K562 (cell line): ENCODE measurements around the gene THG1L. TPM values are rescaled to one million over a fixed set of nuclear protein-coding genes. Genes with fewer than 3 reads are reported as not detected.

Experiments
- BCLAF1 ChIP-seq, 2 experiments: fragments of 450-650 bp in 1 of 2; IDR thresholded peaks; 2 replicates each; pipeline ENCODE4 v1.6.1; 2011 to 2017; ENCODE audit warnings: low read depth in 2 of 2, antibody characterized with exemption in 1 of 2, borderline replicate concordance in 1 of 2, low read length in 1 of 2, mild to moderate bottlenecking in 1 of 2, mixed read lengths in 1 of 2; ENCODE audit not compliant: control insufficient read depth in 1 of 2
- CBFB ChIP-seq: sonication (generic); formaldehyde crosslinking; IDR thresholded peaks from 2 replicates; pipeline ENCODE4 v1.4.0; 2020; ENCODE audit warnings: mild to moderate bottlenecking, missing genetic modification reagents
- CBX3 ChIP-seq, 2 experiments: IDR thresholded peaks; 1 replicate in 1 of 2; 2 replicates in 1 of 2; pipeline ENCODE4 v1.6.1; 2012; ENCODE audit warnings: inconsistent platforms in 2 of 2, low read length in 2 of 2, borderline replicate concordance in 1 of 2, control low read depth in 1 of 2
- CREB1 ChIP-seq, 2 experiments: sonication (generic) in 1 of 2; formaldehyde crosslinking in 1 of 2; IDR thresholded peaks; 2 replicates each; pipeline versions ENCODE4 v1.6.1 to v1.8.0; 2012 to 2022; ENCODE audit warnings: inconsistent platforms in 1 of 2, mild to moderate bottlenecking in 1 of 2, missing genetic modification reagents in 1 of 2, moderate library complexity in 1 of 2
- DEAF1 ChIP-seq: fragments of 450-650 bp; formaldehyde crosslinking; IDR thresholded peaks from 2 replicates; pipeline ENCODE4 v1.4.0; 2020; ENCODE audit warnings: mild to moderate bottlenecking, moderate library complexity
- GATA2 ChIP-seq: sonication (generic); formaldehyde crosslinking; IDR thresholded peaks from 2 replicates; pipeline ENCODE4 v1.4.0; 2020; ENCODE audit warnings: mild to moderate bottlenecking, missing genetic modification reagents
- IRF2 ChIP-seq: sonication (generic); formaldehyde crosslinking; IDR thresholded peaks from 2 replicates; pipeline ENCODE4 v1.8.1; 2022; ENCODE audit warnings: mild to moderate bottlenecking, missing genetic modification reagents
- JUN ChIP-seq, 2 experiments: sonication (generic) in 1 of 2; formaldehyde crosslinking in 1 of 2; IDR thresholded peaks; 2 replicates each; pipeline versions ENCODE4 v1.6.1 to v1.8.0; 2012 to 2022; ENCODE audit warnings: borderline replicate concordance in 2 of 2, mild to moderate bottlenecking in 2 of 2, improper control_type of control experiment in 1 of 2, low read depth in 1 of 2, low read length in 1 of 2, missing genetic modification reagents in 1 of 2
- KLF1 ChIP-seq: fragments of 450-650 bp; IDR thresholded peaks from 2 replicates; pipeline ENCODE4 v1.6.1; 2016; ENCODE audit warnings: missing genetic modification characterization, missing compliant biosample characterization
- L3MBTL2 ChIP-seq: fragments of 450-650 bp; IDR thresholded peaks from 2 replicates; pipeline ENCODE4 v1.6.1; 2016; ENCODE audit warnings: mild to moderate bottlenecking, moderate library complexity
- MNT ChIP-seq, 2 experiments: fragments of 450-650 bp; conservative IDR thresholded peaks; 2 replicates each; pipeline ENCODE4 v1.6.1; 2017; ENCODE audit warnings: mild to moderate bottlenecking in 2 of 2, moderate library complexity in 2 of 2
- NELFE ChIP-seq: IDR thresholded peaks from 2 replicates; pipeline ENCODE4 v1.6.1; 2011; ENCODE audit warnings: mild to moderate bottlenecking; ENCODE audit not compliant: insufficient read depth, insufficient read length
- NFE2L1 ChIP-seq: fragments of 450-650 bp; IDR thresholded peaks from 2 replicates; pipeline ENCODE4 v1.6.1; 2016; ENCODE audit warnings: missing genetic modification characterization, low read depth, mild to moderate bottlenecking, missing compliant biosample characterization, moderate library complexity, borderline replicate concordance
- RFX1 ChIP-seq: fragments of 450-650 bp; IDR thresholded peaks from 2 replicates; pipeline ENCODE4 v1.6.1; 2016; ENCODE audit warnings: mild to moderate bottlenecking, moderate library complexity
- ZFP1 ChIP-seq: fragments of 450-650 bp; formaldehyde crosslinking; IDR thresholded peaks from 2 replicates; pipeline ENCODE4 v1.4.0; 2020; ENCODE audit warnings: mild to moderate bottlenecking, mixed read lengths
- ZNF124 ChIP-seq: sonication (generic); formaldehyde crosslinking; IDR thresholded peaks from 2 replicates; pipeline ENCODE4 v1.8.1; 2022; ENCODE audit warnings: missing genetic modification reagents
- ZNF143 ChIP-seq: sonication (generic); formaldehyde crosslinking; IDR thresholded peaks from 2 replicates; pipeline ENCODE4 v1.9.0; 2022; ENCODE audit warnings: mild to moderate bottlenecking, missing genetic modification reagents
- ZNF174 ChIP-seq: fragments of 250-450 bp; sonication (Bioruptor Pico); IDR thresholded peaks from 2 replicates; pipeline ENCODE4 v1.4.0; 2020; ENCODE audit warnings: mild to moderate bottlenecking
- ZNF232 ChIP-seq: sonication (generic); formaldehyde crosslinking; IDR thresholded peaks from 2 replicates; pipeline ENCODE4 v1.8.0; 2022; ENCODE audit warnings: mild to moderate bottlenecking, missing genetic modification reagents
- ZNF395 ChIP-seq: fragments of 200-800 bp; sonication (Bioruptor generic); IDR thresholded peaks from 2 replicates; pipeline ENCODE4 v1.6.1; 2017; ENCODE audit warnings: missing genetic modification characterization, missing compliant biosample characterization
- polyA plus RNA-seq, 8 experiments: library from polyadenylated mRNA; depleted of rRNA in 4 of 8; stranded (reverse) in 5 of 8; unstranded in 3 of 8; fragments of >200 nt; fragmentation: Nextera tagmentation in 2 of 8; fragmentation: Illumina TruSeq in 1 of 8; extraction: Ambion mirVana in 2 of 8; extraction: Trizol in 1 of 8; gene quantifications; 2 replicates each; pipeline versions ENCODE4 v1.2.1 to v1.2.3, GENCODE V29; 2011 to 2014; ENCODE audit warnings: inconsistent platforms in 1 of 8, missing spikeins in 1 of 8
- total RNA-seq, 7 experiments: library from RNA; depleted of rRNA in 6 of 7; stranded (reverse); fragments of >200 nt in 6 of 7; fragmentation: Illumina TruSeq in 2 of 7; extraction: Trizol in 2 of 7; gene quantifications; 2 replicates each; pipeline versions ENCODE4 v1.2.1 to v1.2.3, GENCODE V29; 2011 to 2021; ENCODE audit warnings: low replicate concordance in 1 of 7

The THG1L gene
- total and polyA plus RNA-seq, 9 of the 15 experiments (the other 6 are each of a cell fraction or from before 2014, with no cell fraction given), result 21.8 to 40.7 (median 28.0) TPM

GRCh38 chr5:157718519-157718918 is 12.7 kb upstream of the THG1L start (continued):
- TF ChIP-seq ZNF395 (no peak), MNT (conservative IDR thresholded peaks at IDR 0.05) (no peak), NFE2L1 (tag) (no peak), CBFB (no peak), ZNF124 (CRISPR knock-in tag) (no peak), CREB1 (IDR thresholded peaks at IDR 0.05) (no peak), CREB1 (CRISPR knock-in tag; IDR thresholded peaks at IDR 0.05) (no peak), KLF1 (tag) (no peak), ZFP1 (CRISPR knock-in tag) (no peak), ZNF174 (CRISPR knock-in tag) (no peak), BCLAF1 (IDR thresholded peaks at IDR 0.05; ENCODE audit: borderline replicate concordance in 1 of 2, control insufficient read depth in 1 of 2, low read depth in 2 of 2, low read length in 1 of 2) (no peak), GATA2 (0 out of 2 replicates have a peak, but pooled peaks have one; percentile 24), L3MBTL2 (no peak), NELFE (no peak), JUN (IDR thresholded peaks at IDR 0.05; ENCODE audit: borderline replicate concordance, low read depth, low read length) (no peak), JUN (CRISPR knock-in tag; IDR thresholded peaks at IDR 0.05; ENCODE audit: borderline replicate concordance) (no peak), ZNF143 (CRISPR knock-in tag) (no peak), ZNF232 (CRISPR knock-in tag) (no peak), DEAF1 (CRISPR knock-in tag) (peak; percentile 73), IRF2 (CRISPR knock-in tag) (no peak), RFX1 (no peak), CBX3 (IDR thresholded peaks at IDR 0.05; ENCODE audit: borderline replicate concordance in 1 of 2, low read length in 2 of 2) (no peak)
